K562 (cell line): ENCODE measurements around the gene EPS8L1. TPM values are rescaled to one million over a fixed set of nuclear protein-coding genes. Genes with fewer than 3 reads are reported as not detected.

Experiments
- ATAC-seq: fragments of 200-7000 bp; cut with Tn5 transposase; 3 replicates; pipeline ENCODE4 v1.9.1; 2020; ENCODE audit warnings: moderate library complexity
- BruUV-seq: library from RNA; stranded (reverse); fragments of 400-500 nt; replicated peaks from 2 replicates; lab custom pipeline; 2021; lab: Mats Ljungman, UMichigan
- CTCF ChIA-PET: fragments of 300-600 bp; formaldehyde crosslinking; extraction: SDS; loops from one replicate; lab custom pipeline; 2021; ENCODE audit warnings: low intra/inter-chr PET ratio; lab: Yijun Ruan, JAX
- POLR2A ChIA-PET: fragments of 300-600, 350-650 bp; sonication (Branson Sonifier 250); formaldehyde crosslinking; extraction: SDS; loops from one replicate; lab custom pipeline; 2021; ENCODE audit warnings: antibody characterized with exemption, inconsistent platforms; lab: Yijun Ruan, JAX
- DNase-seq, 4 experiments: peaks; one replicate each; pipeline versions ENCODE4 v3.0.0 to v3.0.0-alpha.2; 2011 to 2018; ENCODE audit warnings: low spot score in 3 of 4, mixed read lengths in 3 of 4; ENCODE audit errors: extremely low read depth in 1 of 4
- FAIRE-seq: peaks from 2 replicates; lab custom pipeline; 2011; peaks lifted over from hg19 to GRCh38; lab: Jason Lieb, UNC
- H2AFZ ChIP-seq: 2 replicates; pipeline ENCODE4 v1.6.0; 2011; ENCODE audit warnings: low read depth, low read length, control low read depth, inconsistent platforms
- H3K27ac ChIP-seq: fragments of 200-600 bp; 3 replicates; pipeline ENCODE4 v1.8.0; 2011; ENCODE audit warnings: low read depth, mild to moderate bottlenecking, control low read depth, inconsistent platforms, low read length, moderate library complexity, mixed read lengths; ENCODE audit errors: extremely low read depth
- H3K27me3 ChIP-seq, 2 experiments: fragments of 300-600 bp in 1 of 2; 2 replicates in 1 of 2; 3 replicates in 1 of 2; pipeline versions ENCODE4 v1.6.0 to v1.8.0; 2011; ENCODE audit warnings: inconsistent platforms in 2 of 2, low read length in 2 of 2, mild to moderate bottlenecking in 1 of 2, mixed read lengths in 1 of 2, moderate library complexity in 1 of 2; ENCODE audit not compliant: control insufficient read depth in 2 of 2, insufficient read depth in 2 of 2
- H3K36me3 ChIP-seq: fragments of 300-600 bp; 3 replicates; pipeline ENCODE4 v1.8.0; 2011; ENCODE audit warnings: mild to moderate bottlenecking, low read length, inconsistent platforms; ENCODE audit not compliant: control insufficient read depth, insufficient read depth
- H3K4me1 ChIP-seq, 2 experiments: fragments of 200-600 bp in 1 of 2; replicated peaks in 1 of 2; 2 replicates in 1 of 2; 3 replicates in 1 of 2; pipeline versions ENCODE4 v1.5.1 to v1.8.0; 2011; ENCODE audit warnings: inconsistent platforms in 2 of 2, low read length in 2 of 2, mild to moderate bottlenecking in 1 of 2, mixed read lengths in 1 of 2, moderate library complexity in 1 of 2; ENCODE audit not compliant: control insufficient read depth in 2 of 2, insufficient read depth in 2 of 2
- H3K4me2 ChIP-seq: 2 replicates; pipeline ENCODE4 v1.6.1; 2011; ENCODE audit warnings: low read length, control low read depth, inconsistent platforms, mixed read lengths; ENCODE audit not compliant: insufficient read depth
- H3K4me3 ChIP-seq: fragments of 200-600 bp; sonication (generic), shearing (Covaris generic); 2 replicates; pipeline ENCODE4 v1.5.1; 2016; ENCODE audit warnings: control low read depth, inconsistent platforms
- H3K79me2 ChIP-seq: fragments of 200-600 bp; 3 replicates; pipeline ENCODE4 v1.8.0; 2011; ENCODE audit warnings: low read length, inconsistent platforms; ENCODE audit not compliant: control insufficient read depth, insufficient read depth
- H3K9ac ChIP-seq, 2 experiments: 2 replicates each; pipeline versions ENCODE4 v1.6.0 to v1.6.1; 2011; ENCODE audit warnings: low read depth in 2 of 2, low read length in 2 of 2, control low read depth in 1 of 2, inconsistent platforms in 1 of 2, mild to moderate bottlenecking in 1 of 2, mixed read lengths in 1 of 2; ENCODE audit not compliant: insufficient read depth in 1 of 2
- H3K9me1 ChIP-seq: one replicate; pipeline ENCODE4 v1.6.0; 2011; ENCODE audit warnings: inconsistent platforms, mild to moderate bottlenecking, low read length, moderate library complexity; ENCODE audit not compliant: control insufficient read depth, insufficient read depth
- H3K9me3 ChIP-seq: replicated peaks from 2 replicates; pipeline ENCODE4 v1.5.1; 2011; ENCODE audit warnings: low read depth, low read length, inconsistent platforms; ENCODE audit not compliant: control insufficient read depth, insufficient read depth
- H4K20me1 ChIP-seq: replicated peaks from 2 replicates; pipeline ENCODE4 v1.6.1; 2011; ENCODE audit warnings: low read length, inconsistent platforms, mixed read lengths; ENCODE audit not compliant: control insufficient read depth, insufficient read depth
- CHD4 ChIP-seq: fragments of 200-600 bp; sonication (generic); IDR thresholded peaks from 3 replicates; pipeline ENCODE4 v1.6.1; 2012; ENCODE audit warnings: low read depth, mild to moderate bottlenecking, mixed read lengths, low read length, inconsistent platforms; ENCODE audit not compliant: insufficient read depth, insufficient replicate concordance, poor library complexity, severe bottlenecking
- CREB1 ChIP-seq, 2 experiments: sonication (generic) in 1 of 2; formaldehyde crosslinking in 1 of 2; IDR thresholded peaks; 2 replicates each; pipeline versions ENCODE4 v1.6.1 to v1.8.0; 2012 to 2022; ENCODE audit warnings: inconsistent platforms in 1 of 2, mild to moderate bottlenecking in 1 of 2, missing genetic modification reagents in 1 of 2, moderate library complexity in 1 of 2
- DMBX1 ChIP-seq: fragments of 250-450 bp; sonication (Bioruptor Pico); IDR thresholded peaks from 2 replicates; pipeline ENCODE4 v1.8.0; 2022; ENCODE audit warnings: inconsistent platforms, mild to moderate bottlenecking, moderate library complexity, borderline replicate concordance
- E2F1 ChIP-seq: sonication (generic); formaldehyde crosslinking; IDR thresholded peaks from 2 replicates; pipeline ENCODE4 v1.8.1; 2023; ENCODE audit warnings: mild to moderate bottlenecking, missing genetic modification reagents, moderate library complexity
- FOXP4 ChIP-seq: sonication (generic); formaldehyde crosslinking; IDR thresholded peaks from 2 replicates; pipeline ENCODE4 v1.8.0; 2022; ENCODE audit warnings: mild to moderate bottlenecking, missing genetic modification reagents, borderline replicate concordance
- HMBOX1 ChIP-seq: sonication (generic); IDR thresholded peaks from 2 replicates; pipeline ENCODE4 v1.6.1; 2016
- HMG20B ChIP-seq: fragments of 250-450 bp; sonication (Bioruptor Pico); IDR thresholded peaks from 2 replicates; pipeline ENCODE4 v1.5.0; 2021; ENCODE audit warnings: mild to moderate bottlenecking
- ILF3 ChIP-seq: fragments of 450-650 bp; IDR thresholded peaks from 2 replicates; pipeline ENCODE4 v1.6.1; 2018; ENCODE audit warnings: antibody characterized with exemption, mild to moderate bottlenecking, moderate library complexity, borderline replicate concordance
- LEF1 ChIP-seq: fragments of 450-650 bp; IDR thresholded peaks from 2 replicates; pipeline ENCODE4 v1.6.1; 2016; ENCODE audit warnings: mild to moderate bottlenecking
- MEF2D ChIP-seq: conservative IDR thresholded peaks from 2 replicates; pipeline ENCODE4 v1.6.1; 2016; ENCODE audit warnings: low read depth, missing genetic modification characterization, missing compliant biosample characterization
- MYC ChIP-seq, 2 experiments: fragments of 250-450 bp in 1 of 2; sonication (Bioruptor Pico) in 1 of 2; IDR thresholded peaks; 2 replicates each; pipeline versions ENCODE4 v1.5.1 to v1.6.1; 2012 to 2021; ENCODE audit warnings: low read depth in 2 of 2, borderline replicate concordance in 1 of 2, improper control_type of control experiment in 1 of 2, low read length in 1 of 2, mild to moderate bottlenecking in 1 of 2, moderate library complexity in 1 of 2
- TAF7 ChIP-seq: fragments of 450-650 bp; IDR thresholded peaks from 2 replicates; pipeline ENCODE4 v1.6.1; 2016; ENCODE audit warnings: missing genetic modification characterization, missing compliant biosample characterization
- WGBS: fragments of 100-300 bp; shearing (Covaris generic); methylation state at CpG from one replicate; pipeline ENCODE4 v1.1.6; 2016; ENCODE audit warnings: low coverage, mixed read lengths; ENCODE audit not compliant: insufficient coverage; ENCODE audit errors: missing lambda C conversion rate; 5-methylcytosine and 5-hydroxymethylcytosine counted together
- in situ Hi-C: fragments of 300-500 bp; cut with MboI; formaldehyde crosslinking; loops from 4 replicates; pipeline ENCODE4 v1.15.0; 2018; ENCODE audit warnings: inconsistent platforms, mixed read lengths
- intact Hi-C: fragments of 100-400 bp; cut with micrococcal nuclease; formaldehyde crosslinking; loops from 2 replicates; pipeline ENCODE4 v1.14.2; 2022
- polyA plus RNA-seq, 8 experiments: library from polyadenylated mRNA; depleted of rRNA in 4 of 8; stranded (reverse) in 5 of 8; unstranded in 3 of 8; fragments of >200 nt; fragmentation: Nextera tagmentation in 2 of 8; fragmentation: Illumina TruSeq in 1 of 8; extraction: Ambion mirVana in 2 of 8; extraction: Trizol in 1 of 8; gene quantifications; 2 replicates each; pipeline versions ENCODE4 v1.2.1 to v1.2.3, GENCODE V29; 2011 to 2014; ENCODE audit warnings: inconsistent platforms in 1 of 8, missing spikeins in 1 of 8
- total RNA-seq, 7 experiments: library from RNA; depleted of rRNA in 6 of 7; stranded (reverse); fragments of >200 nt in 6 of 7; fragmentation: Illumina TruSeq in 2 of 7; extraction: Trizol in 2 of 7; gene quantifications; 2 replicates each; pipeline versions ENCODE4 v1.2.1 to v1.2.3, GENCODE V29; 2011 to 2021; ENCODE audit warnings: low replicate concordance in 1 of 7

The EPS8L1 gene
- total and polyA plus RNA-seq, 9 of the 15 experiments (the other 6 are each of a cell fraction or from before 2014, with no cell fraction given) = 0.35 to 22.1 (median 11.9) TPM

- no peak for TF ChIP-seq FOXP4
- TF ChIP-seq CHD4 = no peak
- TF ChIP-seq TAF7 (tag) = no peak
- no peak for TF ChIP-seq CREB1 (IDR thresholded peaks at IDR 0.05)
- TF ChIP-seq CREB1 (CRISPR knock-in tag; IDR thresholded peaks at IDR 0.05) = no peak
- TF ChIP-seq E2F1 (CRISPR knock-in tag) = no peak
Measured at GRCh38 chr19:55042344-55042678, 33.4 kb upstream of the EPS8L1 start (continued).

GRCh38 chr19:55042688-55043087 is 33.0 kb upstream of the EPS8L1 start:
- FAIRE-seq = no peak
- Histone ChIP-seq H3K9me1 (no peaks in the 10 kb centered on the region), H2AFZ (no peak overlapping the region), H3K27ac (peak overlapping the region; percentile 96), H3K9me3 (no peaks in the 10 kb centered on the region), H3K79me2 (peaks cover 51% of the 10 kb centered on the region), H3K4me3 (no peak overlapping the region), H3K4me2 (peak overlapping the region; percentile 79; the same call in 1 of the 2 replicates), H3K27me3 (no peaks in the 10 kb centered on the region), H3K4me1 (peaks cover 39 to 57% of the 10 kb centered on the region in 2 experiments), H3K36me3 (peaks cover 72% of the 10 kb centered on the region), H4K20me1 (no peaks in the 10 kb centered on the region; the same call in 1 of the 2 replicates), H3K9ac (peak overlapping the region; percentile 64 to 81)
- TSS peak; percentile 20 for BruUV-seq
- 74% methylated on average over 11 of the region's 11 CpGs for WGBS
- in situ Hi-C loops (no loop called here), intact Hi-C loops (loop anchor here (10.0 kb wide), 1 partner anchor 158 kb away; no protein-coding TSS in a partner anchor)
- DNase-seq = no peak
- CTCF ChIA-PET = no interaction called here
- POLR2A ChIA-PET = interaction anchor here (0.6 to 2.6 kb wide), 3 partner anchors 11 to 162 kb away, joined by 4 to 15 read pairs (median 5); no protein-coding TSS in a partner anchor
- ATAC-seq = no peak
- TF ChIP-seq ILF3 = no peak
- TF ChIP-seq MYC (IDR thresholded peaks at IDR 0.05; ENCODE audit: low read depth, low read length) = no peak
- no peak for TF ChIP-seq MYC (CRISPR knock-in tag; IDR thresholded peaks at IDR 0.05; ENCODE audit: borderline replicate concordance, low read depth)
- no peak for TF ChIP-seq CHD4
- TF ChIP-seq HMG20B = no peak
- no peak for TF ChIP-seq HMBOX1
- no peak for TF ChIP-seq DMBX1 (CRISPR knock-in tag)
- TF ChIP-seq LEF1 = no peak
- TF ChIP-seq MEF2D = no peak
